HepG2 (cell line): ENCODE measurements around the gene ZBTB20. TPM values are rescaled to one million over a fixed set of nuclear protein-coding genes. Genes with fewer than 3 reads are reported as not detected.

Source experiments
- ATF2 ChIP-seq: sonication (generic); formaldehyde crosslinking; IDR thresholded peaks from 2 replicates; pipeline ENCODE4 v1.4.0; 2020; ENCODE audit warnings: missing genetic modification reagents
- HMGA1 ChIP-seq: sonication (generic); formaldehyde crosslinking; conservative IDR thresholded peaks from 2 replicates; pipeline ENCODE4 v1.4.0; 2020; ENCODE audit warnings: missing genetic modification reagents
- KLF16 ChIP-seq, 2 experiments: sonication (generic) in 1 of 2; formaldehyde crosslinking in 1 of 2; IDR thresholded peaks; 2 replicates each; pipeline versions ENCODE4 v1.6.1 to v1.8.0; 2016 to 2023; ENCODE audit warnings: missing genetic modification reagents in 2 of 2, missing compliant biosample characterization in 1 of 2
- PHF8 ChIP-seq: sonication (generic); formaldehyde crosslinking; IDR thresholded peaks from 2 replicates; pipeline ENCODE4 v1.5.0; 2020; ENCODE audit warnings: missing genetic modification reagents
- PTBP1 ChIP-seq: fragments of 200-400 bp; formaldehyde crosslinking; IDR thresholded peaks from 2 replicates; pipeline ENCODE4 v1.6.1; 2018; ENCODE audit warnings: low read length, low read depth; ENCODE audit not compliant: poor library complexity, severe bottlenecking
- SMAD3 ChIP-seq: sonication (generic); formaldehyde crosslinking; IDR thresholded peaks from 2 replicates; pipeline ENCODE4 v1.4.0; 2020; ENCODE audit warnings: missing genetic modification reagents
- ZBTB26 ChIP-seq: IDR thresholded peaks from 2 replicates; pipeline ENCODE4 v1.6.1; 2016; ENCODE audit warnings: missing compliant biosample characterization, missing genetic modification reagents, borderline replicate concordance
- ZMYM2 ChIP-seq: sonication (generic); formaldehyde crosslinking; IDR thresholded peaks from 2 replicates; pipeline ENCODE4 v1.8.0; 2022; ENCODE audit warnings: mild to moderate bottlenecking, missing genetic modification reagents
- polyA plus RNA-seq, 8 experiments: library from polyadenylated mRNA; depleted of rRNA in 3 of 8; stranded (reverse) in 7 of 8; unstranded in 1 of 8; fragments of >200 nt; fragmentation: Illumina TruSeq in 4 of 8; extraction: Trizol in 4 of 8; gene quantifications; 2 replicates each; pipeline versions ENCODE4 v1.2.1 to v1.2.3, GENCODE V29; 2011 to 2016; ENCODE audit warnings: low read depth in 4 of 8, missing spikeins in 1 of 8, mixed read lengths in 1 of 8; ENCODE audit not compliant: insufficient read depth in 1 of 8
- total RNA-seq, 5 experiments: library from RNA; depleted of rRNA; stranded (reverse); fragments of >200 nt; fragmentation: Illumina TruSeq; extraction: Trizol; gene quantifications; 2 replicates each; pipeline ENCODE4 v1.2.3, GENCODE V29; 2016; ENCODE audit warnings: low read depth in 1 of 5

Gene ZBTB20
- total and polyA plus RNA-seq, 2 of the 13 experiments (the other 11 are each of a cell fraction or from before 2014, with no cell fraction given): 1.9 to 8.8 TPM

- TF ChIP-seq ZBTB26: no peak
- TF ChIP-seq PHF8 (CRISPR knock-in tag): no peak
- TF ChIP-seq PTBP1: no peak
- TF ChIP-seq HMGA1 (CRISPR knock-in tag): no peak
- no peak for TF ChIP-seq SMAD3 (CRISPR knock-in tag)
- no peak for TF ChIP-seq ZMYM2 (CRISPR knock-in tag)
- TF ChIP-seq ATF2: 0 out of 2 replicates have a peak, but pooled peaks have one; percentile 29
- TF ChIP-seq KLF16 (CRISPR knock-in tag; IDR thresholded peaks at IDR 0.05): peak in 1 of 2 experiments; percentile 33; a peak in 1 of 4 replicates
Observed at GRCh38 chr3:114745322-114746240, 401.5 kb downstream of the ZBTB20 start (continued).
